Liver (tissue), 3 donors: ENCODE data around the gene PRSS12.

ENCODE experiments used
- FOXA1 ChIP-seq: IDR thresholded peaks from 2 replicates; pipeline ENCODE4 v1.6.1; 2016; ENCODE audit warnings: antibody characterized with exemption
- GABPA ChIP-seq, 2 donors: IDR thresholded peaks in 1 of 2; conservative IDR thresholded peaks in 1 of 2; 2 replicates each; pipeline ENCODE4 v1.6.1; 2016; ENCODE audit warnings: antibody characterized with exemption in 2 of 2, mild to moderate bottlenecking in 1 of 2, moderate library complexity in 1 of 2
- HNF4A ChIP-seq, 2 donors: conservative IDR thresholded peaks; 2 replicates each; pipeline ENCODE4 v1.6.1; 2016; ENCODE audit warnings: antibody characterized with exemption in 2 of 2, mild to moderate bottlenecking in 2 of 2
- JUND ChIP-seq, 2 donors: IDR thresholded peaks; 2 replicates each; pipeline ENCODE4 v1.6.1; 2016; ENCODE audit warnings: antibody characterized with exemption in 2 of 2
- RAD21 ChIP-seq, 2 donors: IDR thresholded peaks; 2 replicates each; pipeline ENCODE4 v1.6.1; 2016; ENCODE audit warnings: antibody characterized with exemption in 2 of 2, mild to moderate bottlenecking in 2 of 2
- RXRA ChIP-seq, 2 donors: IDR thresholded peaks; 2 replicates each; pipeline ENCODE4 v1.6.1; 2017 to 2018; ENCODE audit warnings: antibody characterized with exemption in 2 of 2, mild to moderate bottlenecking in 1 of 2
- SP1 ChIP-seq: IDR thresholded peaks from 2 replicates; pipeline ENCODE4 v1.6.1; 2018; ENCODE audit warnings: antibody characterized with exemption, mild to moderate bottlenecking
- TAF1 ChIP-seq: conservative IDR thresholded peaks from 2 replicates; pipeline ENCODE4 v1.6.1; 2016; ENCODE audit warnings: antibody characterized with exemption, mild to moderate bottlenecking
- YY1 ChIP-seq: IDR thresholded peaks from 2 replicates; pipeline ENCODE4 v1.6.1; 2016; ENCODE audit warnings: antibody characterized with exemption, mild to moderate bottlenecking
- TF ChIP-seq, protein P1 (sequence below): fragments of 150-350 bp; IDR thresholded peaks from 2 replicates; pipeline ENCODE4 v1.5.1; 2017; ENCODE audit warnings: improper control_type of control experiment, low read depth, low read length; ENCODE audit not compliant: missing input control
- TF ChIP-seq, protein P2 (sequence below): IDR thresholded peaks from 2 replicates; pipeline ENCODE4 v1.6.1; 2016; ENCODE audit warnings: antibody characterized with exemption
- TF ChIP-seq, protein P3 (sequence below): IDR thresholded peaks from 2 replicates; pipeline ENCODE4 v1.6.1; 2016; ENCODE audit warnings: antibody characterized with exemption, mild to moderate bottlenecking
- donor health status: healthy.
- donor health status: healthy.

DNA sequence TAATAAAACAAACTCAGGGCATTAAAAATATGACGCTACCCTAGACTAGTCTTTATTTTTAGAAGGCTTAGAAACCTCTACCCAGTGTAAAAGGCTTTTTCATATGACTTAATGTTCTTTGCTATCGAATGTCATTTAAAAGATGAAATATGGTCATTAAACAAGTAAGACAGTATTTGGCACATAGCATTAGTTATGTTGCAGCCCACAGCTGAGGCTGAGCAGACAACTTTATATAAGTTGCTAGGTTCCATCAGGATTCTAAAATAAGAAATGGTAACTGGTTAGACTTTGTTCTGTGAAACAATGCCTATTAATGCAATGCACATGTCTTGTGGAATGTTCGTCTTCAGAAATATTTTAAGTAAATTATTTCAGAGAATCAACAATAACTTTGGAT is 10.4 kb upstream of the PRSS12 start:
- TF ChIP-seq, protein P1, sequence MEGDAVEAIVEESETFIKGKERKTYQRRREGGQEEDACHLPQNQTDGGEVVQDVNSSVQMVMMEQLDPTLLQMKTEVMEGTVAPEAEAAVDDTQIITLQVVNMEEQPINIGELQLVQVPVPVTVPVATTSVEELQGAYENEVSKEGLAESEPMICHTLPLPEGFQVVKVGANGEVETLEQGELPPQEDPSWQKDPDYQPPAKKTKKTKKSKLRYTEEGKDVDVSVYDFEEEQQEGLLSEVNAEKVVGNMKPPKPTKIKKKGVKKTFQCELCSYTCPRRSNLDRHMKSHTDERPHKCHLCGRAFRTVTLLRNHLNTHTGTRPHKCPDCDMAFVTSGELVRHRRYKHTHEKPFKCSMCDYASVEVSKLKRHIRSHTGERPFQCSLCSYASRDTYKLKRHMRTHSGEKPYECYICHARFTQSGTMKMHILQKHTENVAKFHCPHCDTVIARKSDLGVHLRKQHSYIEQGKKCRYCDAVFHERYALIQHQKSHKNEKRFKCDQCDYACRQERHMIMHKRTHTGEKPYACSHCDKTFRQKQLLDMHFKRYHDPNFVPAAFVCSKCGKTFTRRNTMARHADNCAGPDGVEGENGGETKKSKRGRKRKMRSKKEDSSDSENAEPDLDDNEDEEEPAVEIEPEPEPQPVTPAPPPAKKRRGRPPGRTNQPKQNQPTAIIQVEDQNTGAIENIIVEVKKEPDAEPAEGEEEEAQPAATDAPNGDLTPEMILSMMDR, result no peak
- TF ChIP-seq, protein P2, sequence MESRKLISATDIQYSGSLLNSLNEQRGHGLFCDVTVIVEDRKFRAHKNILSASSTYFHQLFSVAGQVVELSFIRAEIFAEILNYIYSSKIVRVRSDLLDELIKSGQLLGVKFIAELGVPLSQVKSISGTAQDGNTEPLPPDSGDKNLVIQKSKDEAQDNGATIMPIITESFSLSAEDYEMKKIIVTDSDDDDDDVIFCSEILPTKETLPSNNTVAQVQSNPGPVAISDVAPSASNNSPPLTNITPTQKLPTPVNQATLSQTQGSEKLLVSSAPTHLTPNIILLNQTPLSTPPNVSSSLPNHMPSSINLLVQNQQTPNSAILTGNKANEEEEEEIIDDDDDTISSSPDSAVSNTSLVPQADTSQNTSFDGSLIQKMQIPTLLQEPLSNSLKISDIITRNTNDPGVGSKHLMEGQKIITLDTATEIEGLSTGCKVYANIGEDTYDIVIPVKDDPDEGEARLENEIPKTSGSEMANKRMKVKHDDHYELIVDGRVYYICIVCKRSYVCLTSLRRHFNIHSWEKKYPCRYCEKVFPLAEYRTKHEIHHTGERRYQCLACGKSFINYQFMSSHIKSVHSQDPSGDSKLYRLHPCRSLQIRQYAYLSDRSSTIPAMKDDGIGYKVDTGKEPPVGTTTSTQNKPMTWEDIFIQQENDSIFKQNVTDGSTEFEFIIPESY, result no peak
- TF ChIP-seq SP1 (no peak), TAF1 (no peak), RAD21 (IDR thresholded peaks at IDR 0.05) (no peak), FOXA1 (no peak), YY1 (no peak), JUND (IDR thresholded peaks at IDR 0.05) (no peak), HNF4A (conservative IDR thresholded peaks at IDR 0.05) (no peak), GABPA (IDR thresholded peaks at IDR 0.05 in 1 of 2, conservative IDR thresholded peaks at IDR 0.05 in 1 of 2) (no peak), RXRA (IDR thresholded peaks at IDR 0.05) (no peak)
- TF ChIP-seq, protein P3, sequence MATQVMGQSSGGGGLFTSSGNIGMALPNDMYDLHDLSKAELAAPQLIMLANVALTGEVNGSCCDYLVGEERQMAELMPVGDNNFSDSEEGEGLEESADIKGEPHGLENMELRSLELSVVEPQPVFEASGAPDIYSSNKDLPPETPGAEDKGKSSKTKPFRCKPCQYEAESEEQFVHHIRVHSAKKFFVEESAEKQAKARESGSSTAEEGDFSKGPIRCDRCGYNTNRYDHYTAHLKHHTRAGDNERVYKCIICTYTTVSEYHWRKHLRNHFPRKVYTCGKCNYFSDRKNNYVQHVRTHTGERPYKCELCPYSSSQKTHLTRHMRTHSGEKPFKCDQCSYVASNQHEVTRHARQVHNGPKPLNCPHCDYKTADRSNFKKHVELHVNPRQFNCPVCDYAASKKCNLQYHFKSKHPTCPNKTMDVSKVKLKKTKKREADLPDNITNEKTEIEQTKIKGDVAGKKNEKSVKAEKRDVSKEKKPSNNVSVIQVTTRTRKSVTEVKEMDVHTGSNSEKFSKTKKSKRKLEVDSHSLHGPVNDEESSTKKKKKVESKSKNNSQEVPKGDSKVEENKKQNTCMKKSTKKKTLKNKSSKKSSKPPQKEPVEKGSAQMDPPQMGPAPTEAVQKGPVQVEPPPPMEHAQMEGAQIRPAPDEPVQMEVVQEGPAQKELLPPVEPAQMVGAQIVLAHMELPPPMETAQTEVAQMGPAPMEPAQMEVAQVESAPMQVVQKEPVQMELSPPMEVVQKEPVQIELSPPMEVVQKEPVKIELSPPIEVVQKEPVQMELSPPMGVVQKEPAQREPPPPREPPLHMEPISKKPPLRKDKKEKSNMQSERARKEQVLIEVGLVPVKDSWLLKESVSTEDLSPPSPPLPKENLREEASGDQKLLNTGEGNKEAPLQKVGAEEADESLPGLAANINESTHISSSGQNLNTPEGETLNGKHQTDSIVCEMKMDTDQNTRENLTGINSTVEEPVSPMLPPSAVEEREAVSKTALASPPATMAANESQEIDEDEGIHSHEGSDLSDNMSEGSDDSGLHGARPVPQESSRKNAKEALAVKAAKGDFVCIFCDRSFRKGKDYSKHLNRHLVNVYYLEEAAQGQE, result no peak
